Stimulated activated CD8-positive, alpha-beta memory T cell treated with anti-CD3 and anti-CD28 coated beads, Interleukin-4, amount 100 ng/mL, for 48 hours (primary cell): ENCODE measurements around the gene PCDHB14.
"Not testable (repeated sequence)": the region's sequence is repeated elsewhere in the genome, so short reads cannot be mapped to it uniquely, and the experiment has no call there.

ENCODE experiments used
- DNase-seq: peaks from one replicate; pipeline ENCODE4 v3.0.0-alpha.2; 2020

PCDHB14 gene

DNA sequence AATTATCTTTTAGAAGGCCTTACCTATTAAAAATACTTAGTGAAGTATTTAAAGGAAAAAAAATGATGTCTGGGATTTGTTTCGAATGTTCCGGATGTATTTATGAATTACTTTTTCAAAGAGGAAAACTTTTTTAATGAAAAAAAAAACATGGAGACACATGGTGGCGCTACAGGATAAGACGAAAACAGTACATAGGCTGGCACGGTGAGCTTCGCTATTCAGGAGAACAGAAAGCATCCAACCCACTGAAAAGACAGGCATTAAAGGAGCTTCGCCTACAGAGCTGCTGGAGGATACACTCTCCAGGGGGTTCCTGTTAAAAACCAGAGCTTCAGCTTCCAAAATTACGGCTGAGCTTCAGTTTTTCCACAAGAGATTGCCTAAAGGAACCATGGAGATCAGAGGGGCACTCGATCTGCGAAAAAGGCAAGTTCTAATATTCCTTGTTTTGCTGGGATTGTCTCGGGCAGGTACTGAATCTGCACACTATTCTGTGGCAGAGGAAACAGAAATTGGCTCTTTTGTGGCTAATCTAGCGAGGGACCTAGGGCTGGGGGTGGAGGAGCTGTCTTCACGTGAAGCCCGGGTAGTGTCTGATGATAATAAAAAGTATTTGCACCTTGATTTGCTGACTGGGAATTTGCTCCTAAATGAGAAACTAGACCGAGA is at the start of gene PCDHB14:
TSS of gene PCDHB14 (plus strand) at position 232 of the 672 bp plus-strand sequence. CDS start at position 395, 163 bp downstream.
- DNase-seq = no peak

DNA sequence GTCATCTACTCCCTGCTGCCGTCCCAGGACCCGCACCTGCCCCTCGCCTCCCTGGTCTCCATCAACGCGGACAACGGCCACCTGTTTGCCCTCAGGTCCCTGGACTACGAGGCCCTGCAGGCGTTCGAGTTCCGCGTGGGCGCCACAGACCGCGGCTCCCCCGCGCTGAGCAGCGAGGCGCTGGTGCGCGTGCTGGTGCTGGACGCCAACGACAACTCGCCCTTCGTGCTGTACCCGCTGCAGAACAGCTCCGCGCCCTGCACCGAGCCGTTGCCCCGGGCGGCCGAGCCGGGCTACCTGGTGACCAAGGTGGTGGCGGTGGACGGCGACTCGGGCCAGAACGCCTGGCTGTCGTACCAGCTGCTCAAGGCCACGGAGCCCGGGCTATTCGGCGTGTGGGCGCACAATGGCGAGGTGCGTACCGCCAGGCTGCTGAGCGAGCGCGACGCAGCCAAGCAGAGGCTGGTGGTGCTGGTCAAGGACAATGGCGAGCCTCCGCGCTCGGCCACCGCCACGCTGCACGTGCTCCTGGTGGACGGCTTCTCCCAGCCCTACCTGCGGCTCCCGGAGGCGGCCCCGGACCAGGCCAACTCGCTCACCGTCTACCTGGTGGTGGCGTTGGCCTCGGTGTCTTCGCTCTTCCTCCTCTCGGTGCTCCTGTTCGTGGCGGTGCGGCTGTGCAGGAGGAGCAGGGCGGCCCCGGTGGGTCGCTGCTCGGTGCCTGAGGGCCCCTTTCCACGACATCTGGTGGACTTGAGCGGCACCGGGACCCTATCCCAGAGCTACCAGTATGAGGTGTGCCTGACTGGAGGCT is 48.6 kb upstream of the PCDHB14 start:
- not testable (repeated sequence) for DNase-seq

- no peak for DNase-seq
These were observed 47.2 kb upstream of the PCDHB14 start for GRCh38 chr5:141175933-141176332.

- DNase-seq = not testable (repeated sequence)
These were observed 45.5 kb upstream of the PCDHB14 start, which contains the start of gene PCDHB8 for GRCh38 chr5:141177577-141178191. TSS of gene PCDHB8 (plus strand) at chr5:141177790. CDS start at chr5:141178035, 245 bp downstream.

GRCh38 chr5:141179371-141179770 is 43.8 kb upstream of the PCDHB14 start:
- not testable (repeated sequence) for DNase-seq

- DNase-seq = not testable (repeated sequence)
These were observed 43.3 kb upstream of the PCDHB14 start for GRCh38 chr5:141179876-141180275.

GRCh38 chr5:141180313-141180712 is 42.8 kb upstream of the PCDHB14 start:
- no peak for DNase-seq

DNA sequence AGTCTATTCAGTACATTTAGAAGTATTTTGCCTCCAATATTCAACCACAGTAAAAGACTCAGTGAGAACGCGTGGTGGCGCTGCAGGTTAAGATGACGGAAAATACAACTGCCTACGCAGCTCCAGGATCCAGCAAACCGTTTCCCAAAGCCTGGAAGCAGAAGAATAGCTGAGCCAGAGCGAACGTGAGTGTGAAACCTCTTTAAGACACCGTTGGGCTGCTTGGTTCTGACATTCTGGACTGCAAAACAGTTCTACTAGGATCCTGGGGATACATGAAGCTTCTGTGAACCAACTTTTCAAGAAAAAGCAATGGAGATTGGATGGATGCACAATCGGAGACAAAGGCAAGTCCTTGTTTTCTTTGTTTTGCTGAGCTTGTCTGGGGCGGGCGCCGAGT is 40.9 kb upstream of the PCDHB14 start, which contains the start of gene PCDHB16:
TSS of gene PCDHB16 (plus strand) at position 140 of the 400 bp plus-strand sequence. CDS start at position 313, 173 bp downstream.
- no peak for DNase-seq

- DNase-seq = not testable (repeated sequence)
These were observed 38.9 kb upstream of the PCDHB14 start for GRCh38 chr5:141184117-141184855.

- DNase-seq = peak; percentile 53
These were observed 36.1 kb upstream of the PCDHB14 start, which contains the start of gene PCDHB9 for GRCh38 chr5:141186897-141187512. TSS of gene PCDHB9 (plus strand) at chr5:141187161. CDS start at chr5:141187319, 158 bp downstream.

DNA sequence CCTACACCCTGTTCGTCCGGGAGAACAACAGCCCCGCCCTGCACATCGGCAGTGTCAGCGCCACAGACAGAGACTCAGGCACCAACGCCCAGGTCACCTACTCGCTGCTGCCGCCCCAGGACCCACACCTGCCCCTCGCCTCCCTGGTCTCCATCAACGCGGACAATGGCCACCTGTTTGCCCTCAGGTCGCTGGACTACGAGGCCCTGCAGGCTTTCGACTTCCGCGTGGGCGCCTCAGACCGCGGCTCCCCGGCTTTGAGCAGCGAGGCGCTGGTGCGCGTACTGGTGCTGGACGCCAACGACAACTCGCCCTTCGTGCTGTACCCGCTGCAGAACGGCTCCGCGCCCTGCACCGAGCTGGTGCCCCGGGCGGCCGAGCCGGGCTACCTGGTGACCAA is 34.5 kb upstream of the PCDHB14 start:
- not testable (repeated sequence) for DNase-seq

GRCh38 chr5:141189131-141189530 is 34.0 kb upstream of the PCDHB14 start:
- not testable (repeated sequence) for DNase-seq

DNA sequence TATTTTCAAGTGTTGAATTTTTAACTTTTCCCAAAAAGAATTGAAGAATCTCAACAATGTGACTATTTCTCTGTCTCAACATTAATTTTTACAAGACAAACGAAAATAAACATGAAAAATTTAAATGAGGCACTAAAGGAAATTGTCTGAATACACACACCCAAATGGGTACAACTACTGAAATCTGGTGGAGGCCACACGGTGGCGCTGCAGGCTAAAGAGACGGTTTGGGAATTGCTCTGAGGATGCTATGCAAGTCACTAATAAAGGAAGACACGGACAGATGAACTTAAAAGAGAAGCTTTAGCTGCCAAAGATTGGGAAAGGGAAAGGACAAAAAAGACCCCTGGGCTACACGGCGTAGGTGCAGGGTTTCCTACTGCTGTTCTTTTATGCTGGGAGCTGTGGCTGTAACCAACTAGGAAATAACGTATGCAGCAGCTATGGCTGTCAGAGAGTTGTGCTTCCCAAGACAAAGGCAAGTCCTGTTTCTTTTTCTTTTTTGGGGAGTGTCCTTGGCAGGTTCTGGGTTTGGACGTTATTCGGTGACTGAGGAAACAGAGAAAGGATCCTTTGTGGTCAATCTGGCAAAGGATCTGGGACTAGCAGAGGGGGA is 30.9 kb upstream of the PCDHB14 start, which contains the start of gene PCDHB10:
TSS of gene PCDHB10 (plus strand) at position 244 of the 616 bp plus-strand sequence. CDS start at position 444, 200 bp downstream.
- DNase-seq = peak; percentile 57

- not testable (repeated sequence) for DNase-seq
These were observed 28.8 kb upstream of the PCDHB14 start for GRCh38 chr5:141194332-141194731.

- no peak for DNase-seq
These were observed 26.8 kb upstream of the PCDHB14 start for GRCh38 chr5:141196363-141196762.

DNA sequence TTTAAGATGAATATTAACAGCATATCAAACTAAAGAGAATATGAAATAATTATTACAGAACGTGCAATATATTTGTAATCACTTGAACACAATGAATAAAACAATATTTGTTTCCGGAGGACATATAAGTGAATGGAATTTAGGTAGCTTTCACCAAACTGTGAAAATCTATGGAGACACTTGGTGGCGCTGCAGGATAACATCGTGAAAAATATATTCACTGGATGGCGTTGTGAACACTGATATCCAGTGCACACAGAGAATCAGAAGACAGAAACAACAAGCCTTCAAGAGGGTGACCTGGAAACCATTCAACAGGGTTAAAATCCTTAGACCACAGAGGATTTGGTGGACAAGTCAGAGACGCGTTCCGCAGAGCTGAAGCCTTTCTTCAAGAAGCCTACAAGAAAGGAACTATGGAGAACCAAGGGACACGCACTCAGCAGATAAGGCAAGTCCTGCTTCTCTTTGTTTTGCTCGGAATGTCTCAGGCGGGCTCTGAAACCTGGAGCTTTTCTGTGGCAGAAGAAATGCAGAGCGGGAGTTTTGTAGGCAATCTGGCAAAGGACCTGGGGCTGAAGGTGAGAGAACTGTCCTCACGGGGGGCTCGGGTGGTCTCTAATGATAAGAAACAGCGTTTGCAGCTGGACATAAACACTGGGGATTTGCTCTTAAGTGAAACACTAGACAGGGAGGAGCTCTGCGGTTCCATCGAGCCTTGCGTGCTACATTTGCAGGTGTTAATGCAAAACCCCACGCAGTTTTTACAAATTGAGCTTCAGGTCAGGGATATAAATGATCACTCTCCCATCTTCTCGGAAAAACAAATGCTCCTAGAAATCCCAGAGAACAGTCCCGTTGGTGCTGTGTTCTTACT is 23.5 kb upstream of the PCDHB14 start, which contains the start of gene PCDHB11:
TSS of gene PCDHB11 (plus strand) at position 269 of the 877 bp plus-strand sequence. CDS start at position 417, 148 bp downstream.
- no peak for DNase-seq

DNA sequence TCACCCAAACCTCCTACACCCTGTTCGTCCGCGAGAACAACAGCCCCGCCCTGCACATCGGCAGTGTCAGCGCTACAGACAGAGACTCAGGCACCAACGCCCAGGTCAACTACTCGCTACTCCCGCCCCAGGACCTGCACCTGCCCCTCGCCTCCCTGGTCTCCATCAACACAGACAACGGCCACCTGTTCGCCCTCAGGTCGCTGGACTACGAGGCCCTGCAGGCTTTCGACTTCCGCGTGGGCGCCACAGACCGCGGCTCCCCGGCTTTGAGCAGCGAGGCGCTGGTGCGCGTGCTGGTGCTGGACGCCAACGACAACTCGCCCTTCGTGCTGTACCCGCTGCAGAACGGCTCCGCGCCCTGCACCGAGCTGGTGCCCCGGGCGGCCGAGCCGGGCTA is 22.0 kb upstream of the PCDHB14 start:
- DNase-seq = not testable (repeated sequence)

- DNase-seq = not testable (repeated sequence)
These were observed 21.5 kb upstream of the PCDHB14 start for GRCh38 chr5:141201646-141202045.

DNA sequence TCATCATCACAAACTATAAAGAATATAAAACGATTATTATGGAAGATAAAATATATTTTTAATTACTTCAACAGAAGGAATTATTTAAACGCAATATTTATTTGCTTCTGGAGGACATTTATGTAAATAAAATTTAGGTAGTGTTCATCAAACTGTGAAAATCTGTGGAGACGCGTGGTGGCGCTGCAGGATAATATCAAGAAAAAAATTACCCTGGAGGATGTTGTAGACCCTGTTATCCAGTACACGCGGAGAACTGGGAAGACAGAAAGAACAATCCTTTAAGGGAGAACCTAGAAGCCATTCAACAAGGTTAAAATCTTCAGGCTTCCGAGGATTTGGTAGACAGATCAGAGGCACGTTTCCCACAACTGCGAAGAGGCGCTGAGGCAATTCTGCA is 14.7 kb upstream of the PCDHB14 start, which contains the start of gene PCDHB12:
TSS of gene PCDHB12 (plus strand) at position 242 of the 400 bp plus-strand sequence. CDS start 189 bp downstream, outside the sequence.
- DNase-seq = no peak

DNA sequence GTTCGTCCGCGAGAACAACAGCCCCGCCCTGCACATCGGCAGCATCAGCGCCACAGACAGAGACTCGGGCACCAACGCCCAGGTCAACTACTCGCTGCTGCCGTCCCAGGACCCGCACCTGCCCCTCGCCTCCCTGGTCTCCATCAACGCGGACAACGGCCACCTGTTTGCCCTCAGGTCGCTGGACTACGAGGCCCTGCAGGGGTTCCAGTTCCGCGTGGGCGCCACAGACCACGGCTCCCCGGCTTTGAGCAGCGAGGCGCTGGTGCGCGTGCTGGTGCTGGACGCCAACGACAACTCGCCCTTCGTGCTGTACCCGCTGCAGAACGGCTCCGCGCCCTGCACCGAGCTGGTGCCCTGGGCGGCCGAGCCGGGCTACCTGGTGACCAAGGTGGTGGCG is 12.9 kb upstream of the PCDHB14 start:
- DNase-seq = not testable (repeated sequence)
